HEK293 (cell line): ENCODE results near the gene SHROOM1.

Experiments used
- CTCF ChIP-seq: fragments of 450-650 bp; formaldehyde crosslinking; IDR thresholded peaks from 2 replicates; pipeline ENCODE4 v1.5.1; 2016; ENCODE audit warnings: missing biosample characterization, missing genetic modification characterization
- KLF7 ChIP-seq: fragments of 450-650 bp; formaldehyde crosslinking; IDR thresholded peaks from 2 replicates; pipeline ENCODE4 v1.5.1; 2016; ENCODE audit warnings: missing biosample characterization, missing genetic modification characterization, borderline replicate concordance
- ZNF169 ChIP-seq: fragments of 450-650 bp; formaldehyde crosslinking; IDR thresholded peaks from 2 replicates; pipeline ENCODE4 v1.5.1; 2016; ENCODE audit warnings: missing biosample characterization, missing genetic modification characterization

- TF ChIP-seq ZNF169 (tag by site-specific recombination) (no peak), CTCF (tag by site-specific recombination) (no peak), KLF7 (no peak)
These were observed 47.0 kb upstream of the SHROOM1 start for GRCh38 chr5:132877466-132877865.
